ENCODE data around the gene EFR3B. TPM values are rescaled to one million over a fixed set of nuclear protein-coding genes. Genes with fewer than 3 reads are reported as not detected.
A peak's percentile ranks its signal among the peaks of the same experiment; 100 is the strongest.

Gene EFR3B
- total and polyA plus RNA-seq, 10 of the 15 experiments (the other 5 are each of a cell fraction or from before 2014, with no cell fraction given), result 0.12 to 3.9 (median 1.8) TPM

DNA sequence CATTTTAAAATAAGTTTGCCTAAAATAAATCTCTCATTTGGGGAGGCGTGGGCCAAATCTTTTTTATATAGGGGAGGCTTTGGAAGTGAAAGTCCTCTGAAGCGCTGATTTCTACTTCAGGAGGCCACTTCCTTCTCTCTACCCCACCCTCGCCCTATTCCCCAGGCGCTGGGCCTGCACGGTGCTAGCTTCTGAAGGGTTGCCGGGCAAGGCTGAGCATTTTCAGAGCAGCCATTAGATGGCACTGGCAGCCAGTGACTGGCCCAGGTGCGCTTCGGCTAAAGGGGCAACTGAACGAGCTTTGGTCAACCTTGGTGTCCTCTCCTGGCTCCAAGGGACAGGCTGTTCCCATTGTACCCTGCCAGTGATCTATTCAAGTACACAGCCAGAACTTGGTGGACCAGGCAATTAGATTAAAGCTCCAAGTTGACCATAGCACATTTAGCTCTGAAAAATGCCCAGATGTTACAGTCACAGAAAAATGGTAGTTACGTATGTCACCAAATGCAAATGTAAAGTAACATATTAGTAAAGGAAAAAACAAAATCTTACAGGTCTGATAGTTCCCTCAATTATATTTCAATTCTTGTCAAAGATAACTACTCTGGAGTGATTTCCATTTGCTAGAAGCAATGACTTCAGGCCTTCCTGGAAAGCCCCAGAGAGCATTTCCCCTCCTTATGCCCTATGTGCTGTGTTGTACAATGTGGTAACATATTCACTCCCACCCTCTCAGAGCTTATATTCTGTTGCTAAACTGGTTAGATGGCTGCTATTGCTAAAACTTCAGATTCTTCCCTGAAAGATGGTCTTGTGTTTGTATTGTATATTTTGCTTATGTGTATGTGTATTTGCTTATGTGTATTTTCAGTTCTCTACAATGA lies 124.4 kb downstream of the EFR3B start (continued):
- TF ChIP-seq ATF2 (IDR thresholded peaks at IDR 0.05; ENCODE audit: low read length) (no peak), EED (IDR thresholded peaks at IDR 0.05; ENCODE audit: low read depth) (peak; percentile 30; the same call in 1 of the 2 replicates), EGR1 (IDR thresholded peaks at IDR 0.05; ENCODE audit: borderline replicate concordance in 1 of 2, low read depth in 2 of 2, low read length in 2 of 2) (no peak), RCOR1 (conservative IDR thresholded peaks at IDR 0.05; ENCODE audit: low read depth, low read length) (no peak), MTA3 (IDR thresholded peaks at IDR 0.05; ENCODE audit: borderline replicate concordance, low read length) (no peak), USF2 (IDR thresholded peaks at IDR 0.05; ENCODE audit: borderline replicate concordance, low read depth, low read length) (no peak), CTCF (IDR thresholded peaks at IDR 0.05 in 2 of 3, conservative IDR thresholded peaks at IDR 0.05 in 1 of 3; ENCODE audit: control insufficient read depth in 2 of 3, extremely low read depth in 1 of 3, insufficient read depth in 1 of 3, low read depth in 3 of 3, low read length in 3 of 3) (peak; percentile 74 to 97 (median 79)), POLR2AphosphoS5 (IDR thresholded peaks at IDR 0.05; ENCODE audit: low read length) (no peak), NFIC (IDR thresholded peaks at IDR 0.05; ENCODE audit: low read depth, low read length) (no peak), CBFB (IDR thresholded peaks at IDR 0.05; ENCODE audit: low read depth) (no peak), CBX3 (IDR thresholded peaks at IDR 0.05; ENCODE audit: borderline replicate concordance, low read depth) (no peak), SMAD1 (IDR thresholded peaks at IDR 0.05; ENCODE audit: low read depth, partially characterized antibody) (no peak), MEF2B (IDR thresholded peaks at IDR 0.05; ENCODE audit: partially characterized antibody, poor library complexity, severe bottlenecking) (peak; percentile 67), EZH2 (IDR thresholded peaks at IDR 0.05; ENCODE audit: borderline replicate concordance, control insufficient read depth, low read depth, low read length) (no peak), BMI1 (IDR thresholded peaks at IDR 0.05; ENCODE audit: borderline replicate concordance) (no peak), CREM (IDR thresholded peaks at IDR 0.05; ENCODE audit: low read depth) (no peak), SIN3A (IDR thresholded peaks at IDR 0.05; ENCODE audit: low read depth, low read length) (no peak), REST (IDR thresholded peaks at IDR 0.05; ENCODE audit: low read depth, low read length) (no peak)
- TF ChIP-seq, protein P1, sequence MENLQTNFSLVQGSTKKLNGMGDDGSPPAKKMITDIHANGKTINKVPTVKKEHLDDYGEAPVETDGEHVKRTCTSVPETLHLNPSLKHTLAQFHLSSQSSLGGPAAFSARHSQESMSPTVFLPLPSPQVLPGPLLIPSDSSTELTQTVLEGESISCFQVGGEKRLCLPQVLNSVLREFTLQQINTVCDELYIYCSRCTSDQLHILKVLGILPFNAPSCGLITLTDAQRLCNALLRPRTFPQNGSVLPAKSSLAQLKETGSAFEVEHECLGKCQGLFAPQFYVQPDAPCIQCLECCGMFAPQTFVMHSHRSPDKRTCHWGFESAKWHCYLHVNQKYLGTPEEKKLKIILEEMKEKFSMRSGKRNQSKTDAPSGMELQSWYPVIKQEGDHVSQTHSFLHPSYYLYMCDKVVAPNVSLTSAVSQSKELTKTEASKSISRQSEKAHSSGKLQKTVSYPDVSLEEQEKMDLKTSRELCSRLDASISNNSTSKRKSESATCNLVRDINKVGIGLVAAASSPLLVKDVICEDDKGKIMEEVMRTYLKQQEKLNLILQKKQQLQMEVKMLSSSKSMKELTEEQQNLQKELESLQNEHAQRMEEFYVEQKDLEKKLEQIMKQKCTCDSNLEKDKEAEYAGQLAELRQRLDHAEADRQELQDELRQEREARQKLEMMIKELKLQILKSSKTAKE (IDR thresholded peaks at IDR 0.05; ENCODE audit: low read depth, poor library complexity, severe bottlenecking), result no peak
